Central memory CD8-positive, alpha-beta T cell (primary cell): ENCODE results near the gene PDIA2.

ENCODE experiments used
- ATAC-seq: fragments of 150-1000 bp; cut with Tn5 transposase; replicated peaks from 2 replicates; pipeline ENCODE4 v1.10.0; 2022; ENCODE audit warnings: mild to moderate bottlenecking, moderate FRiP score, moderate number of reproducible peaks; ENCODE audit not compliant: poor library complexity, severe bottlenecking; ENCODE audit errors: extremely low read depth
- DNase-seq, 2 donors: peaks; one replicate each; pipeline ENCODE4 v3.0.0; 2021; ENCODE audit warnings: low spot score in 2 of 2
- H3K27ac Mint-ChIP-seq: one replicate; pipeline ENCODE4 v1.8.0; 2022; ENCODE audit warnings: low read depth, mild to moderate bottlenecking, moderate library complexity, mixed read lengths
- H3K27me3 Mint-ChIP-seq: one replicate; pipeline ENCODE4 v1.8.0; 2022; ENCODE audit warnings: mixed read lengths
- H3K36me3 Mint-ChIP-seq: one replicate; pipeline ENCODE4 v1.8.0; 2022; ENCODE audit warnings: mild to moderate bottlenecking, moderate library complexity, mixed read lengths; ENCODE audit not compliant: insufficient read depth
- H3K4me1 Mint-ChIP-seq: one replicate; pipeline ENCODE4 v1.8.0; 2022; ENCODE audit warnings: mixed read lengths
- H3K4me3 Mint-ChIP-seq: one replicate; pipeline ENCODE4 v1.8.0; 2022; ENCODE audit warnings: mild to moderate bottlenecking, moderate library complexity, mixed read lengths
- H3K9me3 Mint-ChIP-seq: one replicate; pipeline ENCODE4 v1.8.0; 2022; ENCODE audit warnings: mixed read lengths

Gene PDIA2

DNA sequence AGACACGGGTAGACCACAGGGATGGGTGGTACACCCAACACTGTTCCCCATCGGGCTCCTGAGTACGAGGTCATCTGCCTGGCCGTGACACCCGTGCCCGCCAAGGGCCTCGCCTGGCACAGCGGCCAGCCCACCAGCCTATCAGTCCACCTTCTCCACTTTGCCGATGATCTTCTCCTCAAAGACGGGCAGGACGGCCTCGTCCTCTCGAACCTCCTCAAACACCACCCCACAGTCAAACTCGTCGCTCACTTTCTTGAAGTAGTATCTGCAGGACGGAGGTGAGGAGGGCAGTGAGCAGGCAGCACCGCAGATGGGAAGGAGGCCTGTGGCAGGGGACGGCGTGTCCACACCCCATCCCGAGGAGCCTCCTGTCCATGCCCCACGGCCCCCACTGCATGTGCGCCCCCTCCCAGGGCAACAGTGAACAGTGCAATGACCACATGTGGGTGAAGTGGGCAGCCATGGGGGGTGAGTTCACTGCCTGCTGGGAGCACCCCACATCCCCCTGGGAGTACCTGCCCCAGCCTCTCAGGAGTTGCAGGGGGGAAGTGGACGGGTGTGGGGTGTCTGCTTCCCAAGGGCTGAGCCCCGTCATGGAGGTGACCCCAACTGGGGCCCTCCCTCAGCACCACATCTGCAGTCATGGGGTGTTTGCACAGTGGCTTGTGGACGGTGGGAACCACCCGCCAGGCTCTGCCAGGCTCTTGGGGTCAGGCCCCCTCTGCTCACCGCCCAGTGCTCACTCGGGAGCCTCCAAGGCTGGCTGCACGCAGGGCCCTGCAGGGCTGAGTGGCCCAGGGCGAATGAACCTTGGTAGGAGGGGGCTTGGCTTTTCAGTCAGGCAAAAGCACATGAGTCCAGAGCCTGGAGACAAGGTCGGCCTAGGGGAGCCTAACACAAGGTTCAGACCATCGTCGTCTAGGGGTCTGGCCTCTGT, 5.3 kb downstream of the PDIA2 start:
- Mint-ChIP-seq H3K27me3 (no peaks in the 10 kb centered on the region), H3K4me3 (no peak overlapping the region), H3K36me3 (peaks cover 23% of the 10 kb centered on the region), H3K9me3 (no peaks in the 10 kb centered on the region), H3K27ac (no peak overlapping the region), H3K4me1 (no peaks in the 10 kb centered on the region)
- DNase-seq (no peak), ATAC-seq (no peak)

DNA sequence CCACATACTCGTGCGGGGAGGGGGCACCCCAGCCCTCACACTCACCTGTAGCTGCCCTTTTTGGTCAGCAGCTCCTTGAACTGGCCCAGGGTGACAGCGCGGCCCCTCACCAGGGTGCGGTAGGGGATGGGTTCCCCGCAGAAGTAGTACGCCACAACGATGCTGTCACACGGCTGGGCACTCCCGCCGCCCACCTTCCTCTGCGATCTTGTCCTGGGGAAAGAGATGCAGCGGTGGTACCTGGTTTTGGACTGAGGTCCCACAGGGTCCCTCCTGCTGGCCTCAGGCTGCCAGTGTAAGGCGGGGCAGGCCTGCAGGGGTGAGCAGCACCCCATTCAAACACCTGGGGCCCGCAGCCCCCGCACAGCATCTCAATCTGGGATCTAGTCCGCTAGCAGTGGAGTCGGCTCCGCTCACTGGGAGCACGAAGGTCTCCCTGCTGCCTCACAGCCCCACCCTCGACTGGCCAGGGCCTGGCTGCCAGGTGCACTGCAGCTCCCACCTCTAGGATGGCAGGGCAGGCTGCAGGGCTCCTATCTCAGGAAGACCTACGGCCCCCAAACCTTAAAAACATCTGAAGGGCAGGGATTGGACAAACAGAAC, 6.5 kb downstream of the PDIA2 start:
- no peaks in the 10 kb centered on the region for H3K27me3 Mint-ChIP-seq
- no peaks in the 10 kb centered on the region for H3K4me1 Mint-ChIP-seq
- H3K9me3 Mint-ChIP-seq: no peaks in the 10 kb centered on the region
- ATAC-seq (no peak), DNase-seq (no peak)
- no peak overlapping the region for H3K27ac Mint-ChIP-seq
- H3K4me3 Mint-ChIP-seq: no peak overlapping the region
- H3K36me3 Mint-ChIP-seq: peaks cover 26% of the 10 kb centered on the region

DNA sequence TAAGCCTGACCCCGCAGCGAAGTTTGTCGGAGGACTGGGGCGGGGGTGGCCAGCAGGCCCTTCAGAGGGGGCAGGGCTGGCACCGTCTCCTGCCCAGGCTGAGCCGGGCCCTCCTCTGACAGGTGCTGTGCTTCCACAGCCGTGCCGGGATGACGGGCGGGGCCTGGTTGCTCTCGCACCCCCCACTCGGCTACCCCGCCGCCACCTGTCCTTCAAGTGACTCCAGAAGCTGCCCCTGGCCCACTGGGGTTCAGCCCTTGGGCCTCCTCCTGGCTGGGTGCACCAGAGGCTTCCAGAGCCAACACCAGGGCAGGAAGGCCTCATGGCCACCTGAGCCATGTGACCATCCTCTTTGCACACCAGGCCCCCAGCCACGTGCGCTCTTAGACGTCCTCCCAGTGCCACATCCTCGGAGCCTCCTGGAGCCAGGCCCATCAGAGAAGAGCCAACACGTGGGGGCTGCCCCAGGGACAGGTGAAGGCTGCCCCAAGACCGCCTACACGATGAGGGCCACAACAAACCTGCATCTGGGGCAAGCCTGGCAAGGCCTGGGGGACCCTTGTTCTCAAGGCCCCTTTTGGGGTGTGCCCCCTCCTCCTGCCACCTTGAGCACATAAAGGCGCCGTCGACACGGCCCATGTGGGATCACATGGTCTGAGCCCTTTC, 7.2 kb downstream of the PDIA2 start:
- ATAC-seq (no peak), DNase-seq (no peak)
- Mint-ChIP-seq H3K4me1 (no peaks in the 10 kb centered on the region), H3K27me3 (no peaks in the 10 kb centered on the region), H3K36me3 (peaks cover 27% of the 10 kb centered on the region), H3K9me3 (no peaks in the 10 kb centered on the region), H3K27ac (no peak overlapping the region), H3K4me3 (no peak overlapping the region)

DNA sequence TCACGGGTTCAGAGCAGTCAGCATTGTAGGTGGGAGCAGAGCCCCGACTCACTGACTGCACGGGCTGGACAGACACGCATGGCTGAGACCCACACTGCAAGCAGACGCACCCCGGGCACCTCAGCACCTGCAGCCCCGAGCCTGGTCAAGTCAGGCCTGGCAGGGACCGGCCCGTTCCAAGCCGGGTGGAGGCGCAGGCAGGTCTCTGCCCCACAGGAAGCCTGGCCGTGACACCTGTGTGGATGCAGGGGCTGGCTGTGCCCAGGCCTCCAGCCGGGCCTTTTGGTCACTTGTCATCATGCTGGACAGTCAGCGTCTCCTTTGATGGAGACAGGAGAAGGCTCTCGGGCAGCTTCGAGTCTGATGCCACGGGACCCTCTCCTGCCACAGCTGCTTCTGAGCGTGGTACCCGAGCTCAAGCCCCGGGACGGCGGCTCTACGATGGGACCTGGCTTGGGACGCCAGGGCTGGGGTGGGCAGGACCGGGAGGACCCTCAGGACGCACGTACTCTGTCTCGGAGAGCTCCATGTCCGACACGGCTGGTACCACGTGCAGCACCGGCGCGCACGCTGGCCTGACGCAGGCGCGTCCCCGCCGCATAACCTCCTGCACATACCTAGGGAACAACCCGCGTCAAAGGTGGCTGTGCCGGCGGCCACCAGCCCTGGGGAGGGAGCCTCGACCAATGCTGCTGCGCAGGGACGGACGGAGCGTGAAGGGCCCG, 7.9 kb downstream of the PDIA2 start:
- no peaks in the 10 kb centered on the region for H3K4me1 Mint-ChIP-seq

DNA sequence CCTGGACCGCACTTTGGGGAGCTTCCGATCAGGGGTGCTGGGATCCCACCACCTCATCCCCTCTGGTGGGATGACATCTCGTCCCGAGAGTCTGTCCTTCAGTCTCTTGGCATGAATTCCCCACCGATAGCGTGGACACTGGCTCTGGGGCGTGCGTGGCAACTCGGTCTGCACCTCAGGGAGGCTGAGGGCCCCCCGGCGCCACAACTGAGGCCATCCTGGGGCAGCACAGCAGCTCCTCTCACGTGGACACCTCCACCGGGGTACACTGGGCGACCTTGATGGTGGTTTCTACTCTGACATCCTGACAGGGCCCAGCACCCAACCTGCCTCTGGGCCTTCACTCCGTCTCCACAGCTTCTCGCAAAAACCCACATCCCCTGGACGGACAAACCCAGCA, 8.6 kb downstream of the PDIA2 start:
- H3K27me3 Mint-ChIP-seq: no peaks in the 10 kb centered on the region
- H3K4me1 Mint-ChIP-seq: no peaks in the 10 kb centered on the region
- H3K4me3 Mint-ChIP-seq: no peak overlapping the region
- DNase-seq (no peak), ATAC-seq (no peak)
- H3K36me3 Mint-ChIP-seq: peaks cover 27% of the 10 kb centered on the region
- H3K27ac Mint-ChIP-seq: no peak overlapping the region
- H3K9me3 Mint-ChIP-seq: no peaks in the 10 kb centered on the region

More for the DNA sequence above, 7.9 kb downstream of the PDIA2 start:
- Mint-ChIP-seq H3K9me3 (no peaks in the 10 kb centered on the region), H3K36me3 (peaks cover 27% of the 10 kb centered on the region), H3K27me3 (no peaks in the 10 kb centered on the region), H3K4me3 (no peak overlapping the region), H3K27ac (no peak overlapping the region)
- no peak for DNase-seq
- ATAC-seq: no peak

DNA sequence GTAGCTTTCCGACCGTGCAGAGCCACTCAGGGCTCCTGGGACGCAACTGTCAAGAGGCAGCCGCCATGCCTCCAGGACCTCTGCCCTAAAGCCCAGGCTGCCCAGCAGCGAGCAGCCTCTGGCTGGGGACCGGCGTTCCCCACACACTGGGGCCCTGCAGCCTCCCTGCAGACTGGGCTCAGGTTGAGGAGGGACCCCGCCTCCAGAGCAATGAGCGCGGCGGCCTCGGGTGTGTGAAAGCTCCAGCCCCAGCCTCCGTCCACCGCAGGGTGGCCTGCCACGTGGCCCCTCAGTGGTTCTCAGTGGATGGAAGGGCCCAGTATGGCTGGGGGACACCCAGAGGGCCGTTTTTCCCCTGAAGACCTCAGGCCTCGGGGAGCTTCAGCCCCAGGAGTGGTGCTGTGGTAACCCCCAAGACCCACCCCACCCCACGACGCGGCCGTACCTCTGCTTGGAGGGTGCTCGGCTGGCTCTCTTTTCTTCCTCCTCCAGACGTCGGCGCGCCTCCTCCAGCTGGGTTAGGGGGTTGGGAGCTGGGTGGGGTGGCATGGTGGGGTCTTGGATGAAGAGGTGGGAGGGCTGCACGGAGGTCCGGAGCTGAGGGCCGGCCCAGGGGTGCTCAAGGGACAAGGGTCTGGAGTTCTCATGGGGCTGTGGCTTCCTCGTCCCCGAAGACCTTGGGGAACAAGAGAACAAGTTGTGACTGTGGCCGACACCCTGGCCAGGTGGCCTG, 10.2 kb downstream of the PDIA2 start:
- no peaks in the 10 kb centered on the region for H3K9me3 Mint-ChIP-seq
- H3K27me3 Mint-ChIP-seq: no peaks in the 10 kb centered on the region
- H3K36me3 Mint-ChIP-seq: peaks cover 27% of the 10 kb centered on the region
- H3K4me3 Mint-ChIP-seq: no peak overlapping the region
- H3K27ac Mint-ChIP-seq: no peak overlapping the region
- DNase-seq (no peak), ATAC-seq (no peak)
- no peaks in the 10 kb centered on the region for H3K4me1 Mint-ChIP-seq

DNA sequence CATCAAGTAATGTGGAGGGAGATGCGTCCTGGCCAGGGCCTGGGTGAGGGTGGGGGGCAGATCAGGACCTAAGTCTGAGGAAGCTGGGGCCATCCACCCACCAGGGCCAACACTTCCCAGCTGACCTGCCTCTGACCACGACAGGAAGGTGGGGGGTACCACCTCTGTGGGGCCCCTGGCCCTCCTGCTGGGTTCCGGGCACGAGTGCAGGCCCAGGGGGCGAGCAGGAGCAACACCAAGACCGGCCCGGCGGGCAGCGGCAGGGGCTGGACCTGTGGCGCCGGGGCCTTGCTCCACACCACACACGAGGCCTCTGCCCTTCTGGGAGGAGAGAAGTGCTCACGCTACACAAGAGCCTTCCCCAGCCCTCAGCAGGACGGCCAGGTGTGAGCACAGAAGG, 13.3 kb downstream of the PDIA2 start:
- Mint-ChIP-seq H3K9me3 (no peaks in the 10 kb centered on the region), H3K4me3 (no peak overlapping the region), H3K27me3 (no peaks in the 10 kb centered on the region), H3K36me3 (peaks cover 27% of the 10 kb centered on the region), H3K4me1 (no peaks in the 10 kb centered on the region), H3K27ac (no peak overlapping the region)
- DNase-seq: no peak
- ATAC-seq: no peak

DNA sequence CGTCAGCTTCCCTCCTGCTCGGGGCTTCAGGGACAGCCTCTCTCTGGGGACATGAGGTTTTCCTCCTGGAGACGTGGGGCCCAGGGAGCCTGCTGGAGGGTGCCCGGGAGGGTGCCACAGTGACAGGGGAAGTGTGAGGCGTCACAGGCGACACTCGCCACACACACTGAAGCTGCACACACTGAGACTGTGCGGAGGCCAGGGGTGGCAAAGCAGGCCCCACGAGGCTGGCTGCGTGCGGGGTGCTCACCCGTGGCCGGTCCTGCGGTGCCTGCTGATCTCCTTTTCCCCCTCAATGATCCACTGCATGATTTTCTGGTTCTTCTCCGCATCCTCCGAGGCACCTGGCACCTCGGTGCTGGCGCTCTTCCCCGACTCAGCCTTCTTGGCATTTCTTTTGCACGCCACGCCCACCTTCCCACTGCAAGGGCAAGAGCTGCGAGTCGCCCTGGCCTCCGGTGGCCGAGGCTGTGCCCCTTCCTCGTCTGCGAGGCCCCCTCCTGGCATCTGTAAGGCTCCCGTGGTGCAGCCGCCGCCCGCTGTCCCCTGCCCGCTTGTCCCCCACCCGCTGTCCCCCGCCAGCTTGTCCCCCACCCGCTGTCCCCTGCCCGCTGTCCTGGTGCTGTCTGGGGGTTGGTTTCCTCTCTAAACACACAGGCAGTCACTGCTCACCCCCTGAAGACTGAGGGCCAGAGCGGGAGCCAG, 14.0 kb downstream of the PDIA2 start:
- no peaks in the 10 kb centered on the region for H3K4me1 Mint-ChIP-seq
- no peak overlapping the region for H3K4me3 Mint-ChIP-seq
- no peak overlapping the region for H3K27ac Mint-ChIP-seq
- H3K36me3 Mint-ChIP-seq: peaks cover 25% of the 10 kb centered on the region
- no peaks in the 10 kb centered on the region for H3K9me3 Mint-ChIP-seq
- ATAC-seq (no peak), DNase-seq (no peak)
- no peaks in the 10 kb centered on the region for H3K27me3 Mint-ChIP-seq

DNA sequence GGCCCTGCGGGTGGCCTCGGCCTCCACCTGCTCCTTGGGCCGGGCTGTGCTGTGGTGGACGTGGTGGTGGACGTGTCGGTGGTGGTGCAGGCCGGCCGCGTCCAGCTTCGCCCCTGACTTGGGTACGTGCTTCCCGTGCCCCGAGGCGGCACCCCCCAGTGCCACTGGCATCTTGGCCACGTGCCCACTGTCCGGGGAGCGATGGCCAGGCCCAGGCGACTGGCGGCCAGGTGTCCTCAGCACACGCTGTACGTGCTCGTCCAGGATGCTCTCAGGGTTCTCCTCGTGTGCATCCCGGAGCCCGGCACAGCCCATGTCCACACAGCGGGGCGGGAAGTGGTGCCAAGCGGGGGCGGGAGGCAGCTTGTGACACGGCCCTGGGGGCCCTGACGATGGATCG, 14.9 kb downstream of the PDIA2 start:
- Mint-ChIP-seq H3K9me3 (no peaks in the 10 kb centered on the region), H3K4me1 (no peaks in the 10 kb centered on the region), H3K36me3 (peaks cover 28% of the 10 kb centered on the region), H3K27me3 (no peaks in the 10 kb centered on the region), H3K27ac (no peak overlapping the region), H3K4me3 (no peak overlapping the region)
- DNase-seq (no peak), ATAC-seq (no peak)

DNA sequence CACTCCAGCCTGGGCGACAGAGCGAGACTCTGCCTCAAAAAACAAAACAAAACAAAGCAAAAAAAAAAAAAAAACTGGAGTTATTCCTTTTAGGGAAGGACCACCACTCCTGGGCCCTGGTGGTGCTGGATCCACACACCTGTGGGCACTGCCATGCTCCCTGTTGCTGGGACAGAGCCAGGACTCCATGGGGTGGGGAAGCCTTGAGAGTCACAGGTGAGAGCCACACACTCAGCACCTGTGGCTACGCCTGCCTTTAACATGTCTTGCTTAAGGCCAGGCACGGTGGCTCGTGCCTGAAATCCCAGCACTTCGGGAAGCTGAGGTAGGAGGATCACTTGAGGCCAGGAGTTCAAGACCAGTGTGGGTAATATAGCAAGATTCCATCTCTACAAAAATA, 18.3 kb downstream of the PDIA2 start:
- H3K36me3 Mint-ChIP-seq: peaks cover 35% of the 10 kb centered on the region
- ATAC-seq: no peak
- DNase-seq: no peak
- H3K4me1 Mint-ChIP-seq: no peaks in the 10 kb centered on the region
- no peak overlapping the region for H3K27ac Mint-ChIP-seq
- H3K9me3 Mint-ChIP-seq: no peaks in the 10 kb centered on the region
- H3K4me3 Mint-ChIP-seq: no peak overlapping the region
- no peaks in the 10 kb centered on the region for H3K27me3 Mint-ChIP-seq

DNA sequence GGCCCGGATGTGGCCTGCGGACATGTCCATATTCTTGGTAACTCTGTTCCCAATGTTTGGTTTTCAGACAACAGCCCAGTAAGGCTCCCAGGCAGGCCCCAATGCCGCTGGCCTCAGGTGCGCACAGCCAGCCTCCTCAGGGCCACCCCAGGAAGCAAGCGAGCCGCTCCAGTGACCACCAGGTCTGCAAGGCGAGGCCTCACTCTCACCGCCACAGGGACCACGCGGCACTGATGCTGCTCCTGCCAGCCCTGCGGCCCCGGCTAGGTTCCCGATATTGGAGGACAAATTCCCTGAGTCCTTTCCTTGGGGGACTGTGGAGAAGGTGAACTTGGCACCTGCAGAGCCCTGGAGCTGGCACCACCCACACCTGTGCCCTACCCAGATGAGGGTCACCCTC, 19.0 kb downstream of the PDIA2 start:
- Mint-ChIP-seq H3K27ac (no peak overlapping the region), H3K27me3 (no peaks in the 10 kb centered on the region), H3K9me3 (no peaks in the 10 kb centered on the region), H3K4me1 (peaks cover 5% of the 10 kb centered on the region), H3K4me3 (no peak overlapping the region), H3K36me3 (peaks cover 38% of the 10 kb centered on the region)
- no peak for ATAC-seq
- no peak for DNase-seq
